ENCODE results near the gene PTPRD. TPM values are rescaled to one million over a fixed set of nuclear protein-coding genes. Genes with fewer than 3 reads are reported as not detected.

PTPRD gene
- total and polyA plus RNA-seq, 2 donors (not counting 1 experiment from before 2014, with no cell fraction given) = 0.35 to 4.8 TPM

- H4K20me1 ChIP-seq (ENCODE audit: control insufficient read depth, extremely low read depth, insufficient read depth, low read length) = no peaks in the 10 kb centered on the region
- no peaks in the 10 kb centered on the region for H3K79me2 ChIP-seq (ENCODE audit: control insufficient read depth, insufficient read depth, low read length)
- no peak overlapping the region for H3K27ac ChIP-seq (ENCODE audit: insufficient read depth, low read length)
- H3K9ac ChIP-seq (ENCODE audit: insufficient read depth, low read length) = no peak overlapping the region
- H3K27me3 ChIP-seq (ENCODE audit: control insufficient read depth, insufficient read depth, low read length) = no peaks in the 10 kb centered on the region
- H3K4me2 ChIP-seq (ENCODE audit: extremely low read depth, insufficient read depth, low read length) = no peak overlapping the region
- H3K9me3 ChIP-seq (ENCODE audit: control insufficient read depth, insufficient read depth, low read depth, low read length) = no peaks in the 10 kb centered on the region
- DNase-seq (ENCODE audit: low read depth in 2 of 2) = no peak
- H3K4me1 ChIP-seq (ENCODE audit: control insufficient read depth, extremely low read depth, insufficient read depth, low read length) = no peaks in the 10 kb centered on the region
- no peak for TF ChIP-seq CTCF (conservative IDR thresholded peaks at IDR 0.05 in 1 of 2, IDR thresholded peaks at IDR 0.05 in 1 of 2; ENCODE audit: low read depth in 1 of 2, low read length in 2 of 2)
- no peak for TF ChIP-seq EZH2 (IDR thresholded peaks at IDR 0.05; ENCODE audit: low read length, missing control alignments)
- no peak overlapping the region for H3K4me3 ChIP-seq (replicated peaks in 1 of 4; ENCODE audit: control extremely low read depth in 1 of 4, insufficient read depth in 1 of 4, low read depth in 3 of 4, low read length in 4 of 4)
- H2AFZ ChIP-seq (ENCODE audit: low read length) = no peak overlapping the region
- no peaks in the 10 kb centered on the region for H3K36me3 ChIP-seq (ENCODE audit: control insufficient read depth, insufficient read depth, low read length)
Measured at GRCh38 chr9:9202276-9202675, 1410.5 kb downstream of the PTPRD start.

- no peak for DNase-seq (ENCODE audit: low read depth in 2 of 2)
- TF ChIP-seq EZH2 (IDR thresholded peaks at IDR 0.05; ENCODE audit: low read length, missing control alignments) = no peak
- Histone ChIP-seq H4K20me1 (ENCODE audit: control insufficient read depth, extremely low read depth, insufficient read depth, low read length) (no peaks in the 10 kb centered on the region), H3K79me2 (ENCODE audit: control insufficient read depth, insufficient read depth, low read length) (no peaks in the 10 kb centered on the region), H3K9ac (ENCODE audit: insufficient read depth, low read length) (no peak overlapping the region), H3K27ac (ENCODE audit: insufficient read depth, low read length) (no peak overlapping the region), H2AFZ (ENCODE audit: low read length) (no peak overlapping the region), H3K4me1 (ENCODE audit: control insufficient read depth, extremely low read depth, insufficient read depth, low read length) (no peaks in the 10 kb centered on the region), H3K4me3 (replicated peaks in 1 of 4; ENCODE audit: control extremely low read depth in 1 of 4, insufficient read depth in 1 of 4, low read depth in 3 of 4, low read length in 4 of 4) (no peak overlapping the region), H3K9me3 (ENCODE audit: control insufficient read depth, insufficient read depth, low read depth, low read length) (no peaks in the 10 kb centered on the region), H3K27me3 (ENCODE audit: control insufficient read depth, insufficient read depth, low read length) (no peaks in the 10 kb centered on the region), H3K4me2 (ENCODE audit: extremely low read depth, insufficient read depth, low read length) (no peak overlapping the region), H3K36me3 (ENCODE audit: control insufficient read depth, insufficient read depth, low read length) (no peaks in the 10 kb centered on the region)
Measured at GRCh38 chr9:9186086-9186485, 1426.7 kb downstream of the PTPRD start.

- no peak for DNase-seq (ENCODE audit: low read depth in 2 of 2)
- no peak overlapping the region for H2AFZ ChIP-seq (ENCODE audit: low read length)
- H3K4me1 ChIP-seq (ENCODE audit: control insufficient read depth, extremely low read depth, insufficient read depth, low read length) = no peaks in the 10 kb centered on the region
- no peaks in the 10 kb centered on the region for H3K27me3 ChIP-seq (ENCODE audit: control insufficient read depth, insufficient read depth, low read length)
- H3K27ac ChIP-seq (ENCODE audit: insufficient read depth, low read length) = no peak overlapping the region
- no peak for TF ChIP-seq EZH2 (IDR thresholded peaks at IDR 0.05; ENCODE audit: low read length, missing control alignments)
- TF ChIP-seq CTCF (conservative IDR thresholded peaks at IDR 0.05 in 1 of 2, IDR thresholded peaks at IDR 0.05 in 1 of 2; ENCODE audit: low read depth in 1 of 2, low read length in 2 of 2) = no peak
- H3K79me2 ChIP-seq (ENCODE audit: control insufficient read depth, insufficient read depth, low read length) = no peaks in the 10 kb centered on the region
- H3K4me3 ChIP-seq (replicated peaks in 1 of 4; ENCODE audit: control extremely low read depth in 1 of 4, insufficient read depth in 1 of 4, low read depth in 3 of 4, low read length in 4 of 4) = no peak overlapping the region
- H3K36me3 ChIP-seq (ENCODE audit: control insufficient read depth, insufficient read depth, low read length) = no peaks in the 10 kb centered on the region
- H3K9ac ChIP-seq (ENCODE audit: insufficient read depth, low read length) = no peak overlapping the region
- H4K20me1 ChIP-seq (ENCODE audit: control insufficient read depth, extremely low read depth, insufficient read depth, low read length) = no peaks in the 10 kb centered on the region
- no peaks in the 10 kb centered on the region for H3K9me3 ChIP-seq (ENCODE audit: control insufficient read depth, insufficient read depth, low read depth, low read length)
- H3K4me2 ChIP-seq (ENCODE audit: extremely low read depth, insufficient read depth, low read length) = no peak overlapping the region
Measured at GRCh38 chr9:9182431-9182830, 1430.4 kb downstream of the PTPRD start.

Data from fibroblast of lung (primary cell).